GM19239 (cell line): ENCODE data around the gene OTOGL.
"Not testable (repeated sequence)": the region's sequence is repeated elsewhere in the genome, so short reads cannot be mapped to it uniquely, and the experiment has no call there.

Experiments
- DNase-seq: peaks from one replicate; pipeline ENCODE4 v3.0.0; 2011; ENCODE audit warnings: low spot score; ENCODE audit not compliant: insufficient read length
- FAIRE-seq: peaks from 2 replicates; lab custom pipeline; 2011; peaks lifted over from hg19 to GRCh38; lab: Jason Lieb, UNC

The OTOGL gene, protein sequence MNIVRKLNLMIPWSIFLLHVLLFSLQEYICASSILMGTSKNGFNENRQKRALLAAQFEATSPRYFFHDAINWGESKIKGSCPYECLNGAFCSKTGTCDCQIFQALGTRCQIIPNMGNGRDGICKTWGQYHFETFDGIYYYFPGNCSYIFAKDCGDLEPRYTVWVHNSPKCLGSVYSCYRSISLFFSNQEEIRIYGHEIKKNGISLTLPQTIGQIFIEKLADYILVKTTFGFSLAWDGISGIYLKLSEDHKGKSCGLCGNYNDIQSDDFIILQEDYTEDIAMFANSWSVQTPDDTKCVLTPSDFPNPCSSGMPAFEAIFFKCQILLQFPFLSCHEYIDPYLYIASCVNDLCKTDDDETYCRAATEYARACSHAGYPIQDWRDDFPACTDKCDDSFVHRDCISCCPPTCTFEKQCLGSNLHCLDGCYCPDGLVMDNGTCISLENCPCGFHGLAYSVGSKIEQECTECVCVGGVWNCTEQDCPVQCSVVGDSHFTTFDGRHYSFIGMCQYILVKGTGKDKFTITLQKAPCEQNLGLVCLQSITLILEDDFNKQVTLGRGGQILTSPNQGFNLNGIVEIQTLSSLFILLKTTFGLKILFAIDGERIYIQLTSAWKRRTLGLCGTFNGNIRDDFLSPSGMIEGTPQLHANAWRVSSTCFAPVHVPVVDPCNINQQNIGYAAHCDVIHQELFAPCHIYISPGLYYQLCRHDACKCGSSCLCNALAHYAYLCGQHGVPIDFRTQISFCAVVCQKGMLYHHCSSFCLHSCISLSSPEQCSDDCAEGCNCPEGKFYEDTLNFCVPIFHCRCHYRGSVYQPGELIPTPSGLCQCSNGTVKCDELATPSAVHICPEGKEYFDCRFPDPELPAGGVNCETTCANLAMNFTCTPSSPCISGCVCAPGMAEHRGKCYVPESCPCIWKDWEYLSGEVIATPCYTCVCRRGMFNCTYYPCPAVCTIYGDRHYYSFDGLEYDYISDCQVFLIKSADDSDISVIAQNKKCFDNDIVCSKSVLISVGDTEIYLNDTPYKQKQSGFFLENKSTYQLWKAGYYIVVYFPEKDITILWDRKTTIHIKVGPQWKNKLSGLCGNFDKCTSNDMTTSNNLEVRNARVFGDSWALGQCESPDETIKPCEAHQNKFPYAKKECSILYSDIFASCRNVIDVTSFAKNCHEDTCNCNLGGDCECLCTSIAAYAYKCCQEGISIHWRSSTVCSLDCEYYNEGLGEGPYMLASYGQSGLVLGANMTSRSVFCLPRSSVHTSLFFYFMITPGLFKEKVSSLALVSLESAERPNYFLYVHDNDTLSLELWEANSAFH (N-terminal part only)

DNA sequence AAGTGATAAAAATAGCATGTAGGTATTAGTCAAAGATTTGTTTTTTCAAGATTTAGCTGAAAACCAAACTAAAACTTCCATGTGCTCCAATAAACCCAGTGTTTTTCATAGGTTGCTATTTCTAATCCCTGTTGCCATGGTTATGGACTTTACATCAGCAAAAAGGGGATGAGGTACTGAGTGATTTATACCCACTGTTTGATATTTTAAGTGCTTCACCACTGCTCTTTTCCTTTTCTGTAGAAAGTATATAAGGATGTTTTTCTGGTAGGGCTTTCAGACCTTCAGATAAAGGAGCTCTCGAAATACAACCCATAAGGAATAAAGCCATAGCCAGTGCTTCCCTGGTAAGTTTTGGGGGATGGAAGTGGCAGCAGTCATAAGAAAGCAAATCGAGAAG, at the start of gene OTOGL:
Gene OTOGL, plus strand, starts transcription at position 279 of the 400 bp plus-strand sequence. CDS start 109,895 bp downstream, outside the sequence.
- FAIRE-seq (no peak), DNase-seq (no peak)

DNA sequence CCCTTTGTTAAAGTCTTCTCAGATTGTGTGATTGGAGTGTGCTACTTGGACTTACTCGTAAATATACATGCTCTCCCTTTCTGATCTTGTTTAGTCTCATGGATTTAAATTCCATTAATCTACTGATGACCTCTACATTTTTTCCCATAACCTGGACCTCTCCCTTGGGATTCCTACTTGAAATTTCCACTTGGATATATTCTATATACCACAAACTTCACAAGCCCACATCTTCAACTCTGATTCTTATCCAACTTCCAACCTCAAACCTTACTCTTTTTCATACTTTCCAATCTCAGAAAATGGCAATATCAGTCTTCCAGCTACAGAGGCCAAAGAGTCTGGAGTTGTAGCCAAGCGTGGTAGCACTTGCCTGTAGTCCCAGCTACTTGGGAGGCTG, 49.1 kb upstream of the OTOGL start:
- FAIRE-seq (no peak), DNase-seq (no peak)

DNA sequence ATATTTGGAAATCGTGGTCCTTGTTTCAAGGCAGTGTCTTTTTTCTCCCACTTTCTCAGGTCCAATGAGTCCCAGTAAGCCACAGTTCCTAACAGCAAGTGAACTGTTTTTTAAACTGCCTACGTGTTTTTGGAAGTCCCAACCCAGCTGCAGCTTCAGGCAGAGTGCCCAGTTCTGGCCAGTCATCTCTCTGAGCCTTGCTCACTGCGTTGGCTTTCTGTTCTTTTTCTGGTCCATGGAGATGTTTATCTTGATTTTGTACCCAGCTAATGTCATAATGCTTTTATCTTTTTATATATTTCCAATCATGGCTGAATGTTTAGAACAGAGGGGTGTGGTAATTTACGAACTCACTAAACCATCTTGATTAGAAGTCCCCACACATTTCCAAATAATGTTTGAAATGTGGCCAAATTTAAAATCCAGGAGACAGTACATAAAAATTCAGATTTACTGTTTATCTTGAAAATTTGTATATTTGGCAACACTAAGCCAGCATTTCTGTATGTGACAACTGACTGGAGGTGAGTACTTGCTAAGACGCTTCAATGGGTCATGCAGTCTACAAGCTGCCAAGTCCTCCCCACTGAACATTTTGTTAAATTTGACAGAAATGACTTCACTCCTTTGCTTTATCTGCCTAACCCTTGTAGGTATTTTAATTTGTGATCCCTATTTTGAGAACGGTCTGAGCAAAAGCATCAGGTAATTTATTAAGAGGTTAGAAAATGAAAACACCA, 46.1 kb upstream of the OTOGL start:
- no peak for DNase-seq
- no peak for FAIRE-seq

DNA sequence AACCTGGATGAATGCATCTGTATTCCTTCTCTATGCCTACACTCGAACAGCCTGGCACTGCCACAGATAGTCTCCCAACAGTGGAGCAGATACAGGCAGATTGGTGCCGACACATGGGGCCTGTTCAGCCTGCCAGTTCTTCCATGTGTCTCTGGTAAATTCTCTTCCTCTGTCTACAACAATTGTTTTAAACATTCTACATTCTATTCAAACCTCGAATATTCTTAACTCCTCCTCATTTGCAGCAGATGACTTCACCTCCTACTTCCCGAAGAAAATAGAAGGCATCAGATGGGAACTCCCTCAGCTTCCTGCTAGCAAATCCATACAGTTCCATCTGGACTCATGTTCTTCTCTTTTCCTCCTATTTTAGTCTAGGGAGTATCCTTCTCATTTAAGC, 43.1 kb upstream of the OTOGL start:
- no peak for FAIRE-seq

DNA sequence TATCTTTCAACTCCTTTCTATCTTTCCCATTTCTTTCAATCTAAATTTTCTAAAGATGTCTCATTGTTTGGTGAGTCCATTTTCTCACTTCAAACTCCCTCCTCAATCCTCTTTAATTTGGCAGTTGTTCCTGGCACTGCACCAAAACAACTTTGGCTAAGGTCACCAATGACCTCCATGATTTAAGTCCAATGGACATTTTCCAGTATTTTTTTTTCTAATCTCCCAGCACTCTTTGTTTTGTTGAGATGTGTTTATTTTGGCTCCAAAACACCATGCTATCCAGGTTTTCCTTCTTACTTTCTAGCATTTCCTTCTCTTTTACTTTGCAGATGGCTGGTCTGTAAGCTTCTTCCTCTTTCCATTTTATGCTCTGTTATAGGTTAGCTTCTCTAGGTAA, 42.5 kb upstream of the OTOGL start:
- FAIRE-seq = no peak

More for the DNA sequence above, 43.1 kb upstream of the OTOGL start:
- DNase-seq = no peak

DNA sequence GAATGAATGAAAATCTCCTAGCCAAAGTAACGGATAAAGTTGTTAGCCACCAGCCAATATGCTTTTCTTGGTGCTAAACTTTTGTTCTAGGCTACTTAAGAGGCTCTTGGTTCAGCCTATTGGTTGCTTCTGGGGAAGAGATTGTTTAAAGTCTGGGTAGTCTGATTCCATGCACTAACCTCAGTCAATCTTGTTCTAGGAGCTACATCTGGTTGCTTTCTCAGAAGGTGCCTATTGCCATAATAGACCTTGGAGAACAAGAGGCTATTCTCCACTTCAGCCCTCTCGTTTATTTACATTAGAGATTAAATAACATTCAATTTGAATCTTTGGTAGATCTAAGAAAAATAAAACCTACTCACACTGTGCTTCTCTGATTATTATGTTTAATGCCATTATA, 40.8 kb upstream of the OTOGL start:
- DNase-seq (no peak), FAIRE-seq (no peak)

More for the DNA sequence above, 42.5 kb upstream of the OTOGL start:
- DNase-seq = no peak

DNA sequence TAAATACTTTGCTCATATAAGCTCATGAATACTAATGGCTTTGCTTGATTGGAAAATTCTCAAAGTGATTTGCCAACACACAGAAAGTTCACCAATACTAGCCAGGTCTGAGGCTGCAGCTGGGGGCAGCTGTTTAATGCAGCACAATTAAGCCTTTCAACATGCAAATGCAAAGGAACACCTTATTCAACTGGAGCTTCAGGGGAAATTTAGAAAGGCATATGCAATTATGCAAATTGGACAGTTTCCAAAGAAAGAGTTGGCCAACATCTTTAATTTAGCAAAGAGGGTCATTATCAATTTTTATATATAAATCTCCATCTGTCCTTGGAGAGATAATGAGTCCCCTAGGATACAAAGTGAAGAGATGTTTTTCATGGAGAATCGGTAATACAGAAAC, 40.2 kb upstream of the OTOGL start:
- FAIRE-seq (no peak), DNase-seq (no peak)

DNA sequence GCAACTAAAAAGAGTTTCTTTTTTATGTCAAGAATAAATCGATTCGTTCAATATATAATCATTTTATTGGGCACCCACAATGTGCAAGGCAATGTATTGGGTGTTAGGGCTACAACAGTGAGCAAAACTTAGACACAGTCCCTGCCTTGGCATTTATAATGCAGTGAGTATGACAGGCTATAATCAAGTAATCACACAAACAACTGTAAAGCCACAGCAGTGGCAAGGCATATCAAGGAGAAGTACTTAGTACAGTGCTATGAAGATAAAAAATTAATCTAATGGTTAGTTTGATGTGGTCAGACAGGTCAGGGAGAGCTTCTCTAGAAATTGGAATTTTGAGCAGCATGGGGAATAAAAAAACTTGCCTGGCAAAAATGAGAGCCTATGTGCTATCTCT, 39.5 kb upstream of the OTOGL start:
- DNase-seq (no peak), FAIRE-seq (no peak)

DNA sequence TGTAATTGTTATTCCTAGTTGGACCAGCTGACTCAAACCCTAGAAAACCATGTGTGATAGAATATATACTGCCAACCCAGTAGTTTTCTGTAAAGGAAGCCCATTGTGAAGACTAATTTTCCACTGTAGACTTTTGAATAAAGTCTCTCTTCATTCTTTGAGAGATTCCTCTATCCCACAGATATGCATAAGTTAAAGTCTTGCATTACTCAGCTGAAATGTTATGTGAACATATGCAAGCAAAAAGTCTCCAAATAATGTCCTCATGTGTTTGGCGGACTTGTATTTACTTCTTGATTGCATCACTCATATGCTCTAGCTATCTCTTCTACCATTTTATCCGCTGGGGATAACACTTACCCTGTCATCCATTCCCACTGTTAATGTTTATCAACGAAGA, 35.1 kb upstream of the OTOGL start:
- no peak for FAIRE-seq
- no peak for DNase-seq

DNA sequence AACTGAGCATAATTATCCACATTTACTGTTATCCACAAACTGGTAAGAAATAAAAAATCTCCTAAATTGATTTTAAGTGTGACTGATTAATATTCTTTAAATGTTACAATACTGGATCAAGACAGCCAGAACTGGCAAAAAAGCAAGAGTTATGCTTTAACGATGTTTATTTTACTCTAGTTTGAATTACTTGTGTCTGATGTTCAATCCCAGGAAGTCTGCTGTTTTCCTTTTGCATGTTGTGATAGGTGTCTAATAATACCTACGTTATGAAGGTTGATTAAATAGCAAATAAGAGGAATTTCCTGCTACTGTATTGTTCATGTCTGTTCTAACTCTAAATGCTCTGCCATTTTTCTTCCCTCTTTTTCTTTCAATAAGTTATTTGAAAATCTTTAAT, 34.4 kb upstream of the OTOGL start:
- DNase-seq = no peak

DNA sequence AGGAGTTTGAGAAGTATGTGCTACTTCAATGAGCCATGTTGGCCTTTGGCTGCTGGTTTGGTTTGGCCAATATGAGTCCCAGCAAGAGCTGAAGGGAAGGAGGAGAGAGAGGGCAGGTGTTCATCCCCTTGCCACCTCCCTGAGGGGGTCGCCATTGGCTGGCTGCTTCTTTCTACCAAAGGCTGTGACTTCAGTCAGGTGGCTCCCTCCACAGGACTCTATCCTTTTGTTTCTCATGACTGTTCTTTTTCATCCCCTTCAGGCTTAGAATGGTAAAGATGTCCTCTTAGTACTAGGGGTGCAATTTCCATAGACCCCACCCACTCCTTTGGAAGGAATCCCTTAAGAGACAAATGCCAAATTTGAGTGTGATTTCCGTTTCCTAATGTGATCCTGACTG, 31.2 kb upstream of the OTOGL start:
- FAIRE-seq (no peak), DNase-seq (no peak)

More for the DNA sequence above, 34.4 kb upstream of the OTOGL start:
- no peak for FAIRE-seq

DNA sequence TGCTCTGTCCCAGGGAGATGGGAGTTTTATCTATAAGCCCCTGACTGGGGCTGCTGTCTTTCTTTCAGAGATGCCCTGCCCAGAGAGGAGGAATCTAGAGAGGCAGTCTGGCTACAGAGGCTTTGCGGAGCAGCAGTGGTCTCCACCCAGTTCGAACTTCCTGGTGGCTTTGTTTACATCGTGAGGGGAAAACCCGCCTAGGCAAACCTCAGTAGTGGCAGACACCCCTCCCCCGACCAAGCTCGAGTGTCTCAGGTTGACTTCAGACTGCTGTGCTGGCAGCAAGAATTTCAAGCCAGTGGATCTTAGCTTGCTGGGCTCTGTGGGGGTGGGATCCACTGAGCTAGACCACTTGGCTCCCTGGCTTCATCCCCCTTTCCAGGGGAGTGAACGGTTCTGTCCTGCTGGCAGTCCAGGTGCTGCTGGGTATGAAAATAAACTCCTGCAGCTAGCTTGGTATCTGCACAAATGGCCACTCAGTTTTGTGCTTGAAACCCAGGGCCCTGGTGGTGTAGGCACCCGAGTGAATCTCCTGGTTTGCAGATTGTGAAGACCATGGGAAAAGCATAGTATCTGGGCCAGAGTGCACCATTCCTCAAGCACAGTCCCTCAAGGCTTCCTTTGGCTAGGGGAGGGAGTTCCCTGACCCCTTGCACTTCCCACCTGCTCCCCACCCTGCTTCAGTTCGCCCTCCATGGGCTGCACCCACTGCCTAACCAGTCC, 15.3 kb upstream of the OTOGL start:
- not testable (repeated sequence) for DNase-seq, FAIRE-seq

DNA sequence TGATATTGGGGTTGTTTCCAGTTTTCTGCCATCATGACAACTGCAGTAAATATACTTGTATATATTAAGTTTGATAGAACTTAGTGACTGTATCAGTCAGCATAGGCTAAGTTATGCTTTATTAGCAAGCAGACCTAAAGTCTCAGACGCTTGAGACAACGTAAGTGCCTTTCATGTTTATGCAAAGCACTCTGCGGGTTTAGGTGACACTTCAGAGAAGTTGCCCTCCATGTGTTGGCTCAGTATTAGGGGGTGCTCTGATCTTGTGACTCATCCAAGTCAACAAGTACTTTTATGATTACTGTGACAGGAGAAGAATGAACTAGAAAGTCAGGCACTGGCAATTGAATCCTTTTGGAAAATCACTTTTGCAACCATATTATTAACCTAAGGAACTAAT, 13.3 kb upstream of the OTOGL start:
- no peak for DNase-seq
- FAIRE-seq = no peak

DNA sequence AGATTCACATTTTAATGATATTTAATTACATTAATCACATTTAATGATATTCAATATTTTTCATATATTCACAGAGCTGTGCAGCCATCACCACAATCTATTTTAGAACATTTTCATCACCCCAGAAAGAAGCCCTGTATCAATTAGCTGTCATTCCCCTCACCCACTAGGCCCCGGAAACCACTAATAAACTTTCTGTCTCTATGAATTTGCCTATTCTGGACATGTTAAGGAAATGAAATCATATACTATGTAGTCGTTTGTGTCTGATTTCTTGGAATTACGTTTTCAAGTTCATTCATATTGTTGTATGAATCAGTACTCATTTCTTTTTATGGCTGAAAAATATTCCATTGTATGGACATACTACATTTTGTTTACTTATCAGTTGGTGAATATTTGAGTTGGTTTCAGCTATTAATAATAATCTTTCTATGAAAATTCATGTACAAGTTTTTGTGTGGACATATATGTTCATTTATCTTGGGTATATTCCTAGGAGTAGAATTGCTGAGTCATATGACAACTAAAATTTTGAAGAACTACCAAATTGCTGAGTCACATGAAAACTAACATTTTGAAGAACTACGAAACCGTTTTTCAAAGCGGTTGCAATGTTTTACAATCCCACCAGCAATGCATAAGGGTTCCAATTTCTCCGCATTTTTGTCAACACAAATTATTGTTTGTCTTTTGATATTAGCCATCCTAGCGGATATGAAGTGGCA, 11.7 kb upstream of the OTOGL start:
- no peak for FAIRE-seq
- no peak for DNase-seq

DNA sequence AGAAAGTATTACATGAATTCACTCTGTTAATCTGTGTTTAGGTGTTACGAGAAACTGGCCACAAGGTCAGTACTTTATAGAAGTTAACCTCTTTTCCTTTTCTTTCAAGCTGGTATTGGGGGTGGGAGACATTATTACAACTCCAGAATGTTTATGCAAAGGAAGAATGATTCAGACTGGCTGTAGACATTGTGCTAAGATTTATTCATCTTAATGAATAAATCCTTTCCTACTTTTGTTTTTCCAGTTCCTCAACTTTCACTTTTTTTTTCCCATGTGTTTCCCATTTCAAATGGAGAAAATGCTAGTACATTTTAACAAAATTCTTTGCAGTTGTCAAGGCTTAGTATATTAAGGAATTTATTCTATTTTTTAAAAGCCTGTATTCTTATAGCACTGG, 1.3 kb downstream of the OTOGL start:
- DNase-seq (no peak), FAIRE-seq (no peak)

DNA sequence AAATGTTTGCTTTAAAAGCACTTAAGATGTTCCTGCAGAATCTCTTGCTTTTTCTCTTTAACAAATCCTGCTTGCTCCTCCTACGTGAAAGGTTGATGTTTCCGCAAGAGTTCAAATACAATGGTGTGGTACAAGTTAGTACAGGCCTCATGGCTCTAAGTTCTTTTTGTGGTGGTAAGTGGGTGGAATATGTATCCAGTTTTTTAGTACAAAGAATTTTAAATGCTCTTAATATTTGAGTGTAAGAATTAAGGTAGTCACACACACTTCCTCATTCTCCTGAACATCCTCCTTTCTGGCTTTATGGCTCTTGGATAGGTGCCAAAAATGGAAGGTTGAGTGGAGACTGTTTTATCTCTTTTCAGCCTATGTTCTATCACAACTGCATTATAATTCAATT, 1.8 kb downstream of the OTOGL start:
- FAIRE-seq (no peak), DNase-seq (no peak)

DNA sequence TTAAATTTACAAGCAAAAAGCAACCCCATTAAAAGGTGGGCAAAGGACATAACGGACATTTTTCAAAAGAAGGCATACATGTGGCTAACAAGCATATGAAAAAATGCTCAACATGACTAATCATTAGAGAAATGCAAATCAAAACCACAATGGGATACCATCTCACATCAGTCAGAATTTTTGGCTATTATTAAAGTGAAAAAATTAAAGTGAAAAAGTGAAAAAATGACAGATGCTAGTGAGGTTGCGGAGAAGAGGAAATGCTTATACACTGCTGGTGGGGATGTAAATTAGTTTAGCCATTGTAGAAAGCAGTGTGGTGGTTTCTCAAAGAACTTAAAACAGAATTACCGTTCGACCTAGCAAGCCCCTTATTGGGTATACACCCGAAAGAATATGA, 7.9 kb downstream of the OTOGL start:
- no peak for DNase-seq
- FAIRE-seq = no peak

DNA sequence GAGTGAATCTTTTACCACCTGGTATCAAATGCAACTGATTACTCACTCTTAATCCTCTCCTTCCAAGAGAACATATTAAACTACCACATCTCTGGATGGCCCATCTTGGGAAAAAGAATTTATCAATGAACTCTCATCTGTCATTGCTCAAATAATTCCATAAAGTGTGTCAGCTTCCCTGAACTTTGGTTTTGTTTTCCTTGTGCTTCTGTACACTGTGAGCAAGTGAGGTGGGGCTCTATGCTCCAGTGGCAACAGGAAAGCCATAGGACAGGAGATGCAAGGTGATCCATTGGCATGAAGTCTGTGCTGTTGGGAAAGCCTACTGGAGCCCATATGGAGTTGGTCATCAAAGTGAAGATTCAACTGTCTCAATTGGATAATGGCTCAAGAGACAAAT, 17.4 kb downstream of the OTOGL start:
- no peak for DNase-seq
- no peak for FAIRE-seq
